Measurements from ENCODE around the gene EDC3.

- no peak for TF ChIP-seq CTCF (conservative IDR thresholded peaks at IDR 0.05; ENCODE audit: low read depth, low read length)
- TF ChIP-seq POLR2A (IDR thresholded peaks at IDR 0.05; ENCODE audit: low read depth, low read length), result no peak
- TF ChIP-seq RAD21 (IDR thresholded peaks at IDR 0.05; ENCODE audit: low read length), result no peak
- no peak for TF ChIP-seq SMC3 (IDR thresholded peaks at IDR 0.05; ENCODE audit: low read depth, low read length)
- no peak for TF ChIP-seq CHD1 (IDR thresholded peaks at IDR 0.05; ENCODE audit: low read depth, low read length)
- TF ChIP-seq RCOR1 (IDR thresholded peaks at IDR 0.05; ENCODE audit: insufficient replicate concordance, low read length), result no peak
- no peak for TF ChIP-seq MXI1 (IDR thresholded peaks at IDR 0.05; ENCODE audit: borderline replicate concordance, low read depth, low read length)
- no peak for TF ChIP-seq MAFK (IDR thresholded peaks at IDR 0.05; ENCODE audit: low read depth, low read length)
- no peak for TF ChIP-seq ELK1 (IDR thresholded peaks at IDR 0.05; ENCODE audit: borderline replicate concordance, low read depth, low read length)
- TF ChIP-seq USF2 (IDR thresholded peaks at IDR 0.05; ENCODE audit: low read depth, low read length), result no peak
- TF ChIP-seq RFX5 (IDR thresholded peaks at IDR 0.05; ENCODE audit: low read depth, low read length), result no peak
- no peak for TF ChIP-seq CEBPB (IDR thresholded peaks at IDR 0.05; ENCODE audit: low read depth, low read length)
- TF ChIP-seq NFE2L2 (IDR thresholded peaks at IDR 0.05; ENCODE audit: low read depth, low read length), result no peak
Observed at GRCh38 chr15:74584779-74585178, 111.0 kb downstream of the EDC3 start.

All from IMR-90 (cell line).